Tibial nerve (tissue), 4 donors: ENCODE data around the gene PBLD. TPM values are rescaled to one million over a fixed set of nuclear protein-coding genes. Genes with fewer than 3 reads are reported as not detected.

Experiments used
- DNase-seq, 2 donors: peaks; one replicate each; pipeline ENCODE4 v3.0.0-alpha.2; 2019; ENCODE audit warnings: low spot score in 2 of 2
- H3K27ac ChIP-seq, 4 donors: fragments of 200-600 bp; sonication (generic) in 3 of 4; one replicate each; pipeline ENCODE4 v1.5.1; 2017 to 2019; ENCODE audit warnings: mild to moderate bottlenecking in 1 of 4
- H3K27me3 ChIP-seq, 2 donors: fragments of 200-600 bp; sonication (generic) in 1 of 2; one replicate each; pipeline versions ENCODE4 v1.5.1 to v1.6.0; 2017 to 2019
- H3K36me3 ChIP-seq, 3 donors: fragments of 200-600 bp; sonication (generic); one replicate each; pipeline ENCODE4 v1.5.1; 2018 to 2019
- H3K4me1 ChIP-seq, 4 donors: fragments of 200-600 bp; sonication (generic) in 3 of 4; one replicate each; pipeline ENCODE4 v1.5.1; 2017 to 2019
- H3K4me3 ChIP-seq, 4 donors: fragments of 200-600 bp; sonication (generic) in 3 of 4; one replicate each; pipeline ENCODE4 v1.5.1; 2017 to 2019; ENCODE audit warnings: mild to moderate bottlenecking in 1 of 4, moderate library complexity in 1 of 4
- H3K9me3 ChIP-seq, 4 donors: fragments of 200-600 bp; sonication (generic) in 3 of 4; one replicate each; pipeline ENCODE4 v1.5.1; 2017 to 2019
- CTCF ChIP-seq, 5 experiments: fragments of 200-600 bp in 3 of 5; fragments of 450-650 bp in 2 of 5; sonication (generic) in 3 of 5; IDR thresholded peaks; one replicate each; pipeline ENCODE4 v1.5.1; 2016 to 2019; ENCODE audit warnings: antibody characterized with exemption in 5 of 5, mild to moderate bottlenecking in 3 of 5, moderate library complexity in 2 of 5
- EP300 ChIP-seq, 2 donors: sonication (generic); formaldehyde crosslinking; IDR thresholded peaks; one replicate each; pipeline ENCODE4 v1.6.1; 2017; ENCODE audit warnings: antibody characterized with exemption in 2 of 2, mild to moderate bottlenecking in 1 of 2
- POLR2A ChIP-seq, 2 donors: fragments of 450-650 bp; IDR thresholded peaks; one replicate each; pipeline ENCODE4 v1.6.1; 2017; ENCODE audit warnings: antibody characterized with exemption in 2 of 2, mild to moderate bottlenecking in 2 of 2, moderate library complexity in 2 of 2
- WGBS, 2 donors: methylation state at CpG; one replicate each; pipeline ENCODE4 v1.1.5; 2018; 5-methylcytosine and 5-hydroxymethylcytosine counted together
- total RNA-seq, 4 donors: library from RNA; depleted of rRNA; stranded (reverse); fragments of >200 nt; gene quantifications; one replicate each; pipeline ENCODE4 v1.1.0, GENCODE V29; 2016

PBLD gene
- total RNA-seq, 4 donors from 2014 or later, result 4.4 to 10.2 (median 4.8) TPM

GRCh38 chr10:68302503-68302823 lies 30.3 kb downstream of the PBLD start:
- Histone ChIP-seq H3K4me1 (peaks cover 0 to 9% (median 0%) of the 10 kb centered on the region in 4 donors), H3K27me3 (no peaks in the 10 kb centered on the region), H3K9me3 (no peaks in the 10 kb centered on the region), H3K36me3 (no peaks in the 10 kb centered on the region), H3K4me3 (no peak overlapping the region), H3K27ac (no peak overlapping the region)
- TF ChIP-seq CTCF (IDR thresholded peaks at IDR 0.05) (peak in 2 of 5 experiments; percentile 1 to 4), POLR2A (IDR thresholded peaks at IDR 0.05) (no peak)
- 69 to 74% methylated on average over 2 of the region's 2 CpGs for WGBS, 2 donors
- DNase-seq, result no peak

- Histone ChIP-seq H3K27ac (no peak overlapping the region), H3K36me3 (no peaks in the 10 kb centered on the region), H3K4me3 (no peak overlapping the region), H3K27me3 (no peaks in the 10 kb centered on the region), H3K4me1 (peaks cover 0 to 9% (median 0%) of the 10 kb centered on the region in 4 donors), H3K9me3 (no peaks in the 10 kb centered on the region)
- no peak for DNase-seq
- 30 to 31% methylated on average over 6 of the region's 6 CpGs for WGBS, 2 donors
- peak; percentile 42 to 74 (median 48) for TF ChIP-seq CTCF (IDR thresholded peaks at IDR 0.05)
- no peak for TF ChIP-seq EP300 (IDR thresholded peaks at IDR 0.05)
Observed at GRCh38 chr10:68301790-68302502, 30.8 kb downstream of the PBLD start.

GRCh38 chr10:68301301-68301700 lies 31.4 kb downstream of the PBLD start:
- Histone ChIP-seq H3K27ac (no peak overlapping the region), H3K4me3 (no peak overlapping the region), H3K9me3 (no peaks in the 10 kb centered on the region), H3K36me3 (no peaks in the 10 kb centered on the region), H3K4me1 (peaks cover 0 to 9% (median 0%) of the 10 kb centered on the region in 4 donors), H3K27me3 (no peaks in the 10 kb centered on the region)
- no peak for DNase-seq
- WGBS, 2 donors, result 86 to 94% methylated on average over 3 of the region's 3 CpGs
- TF ChIP-seq POLR2A (IDR thresholded peaks at IDR 0.05), result no peak
- no peak for TF ChIP-seq EP300 (IDR thresholded peaks at IDR 0.05)
- no peak for TF ChIP-seq CTCF (IDR thresholded peaks at IDR 0.05)

- Histone ChIP-seq H3K4me3 (no peak overlapping the region), H3K9me3 (no peaks in the 10 kb centered on the region), H3K36me3 (peaks cover 0 to 6% (median 0%) of the 10 kb centered on the region in 3 donors), H3K4me1 (peaks cover 0 to 6% (median 0%) of the 10 kb centered on the region in 4 donors), H3K27me3 (no peaks in the 10 kb centered on the region), H3K27ac (no peak overlapping the region)
- no peak for TF ChIP-seq EP300 (IDR thresholded peaks at IDR 0.05)
- TF ChIP-seq POLR2A (IDR thresholded peaks at IDR 0.05), result no peak
- no peak for TF ChIP-seq CTCF (IDR thresholded peaks at IDR 0.05)
- WGBS, 2 donors, result 60 to 65% methylated on average over 9 of the region's 9 CpGs
- DNase-seq, result no peak
Observed at GRCh38 chr10:68296843-68297663, 35.7 kb downstream of the PBLD start.

GRCh38 chr10:68290736-68291135 lies 42.0 kb downstream of the PBLD start:
- H3K9me3 ChIP-seq, result no peaks in the 10 kb centered on the region
- H3K4me1 ChIP-seq, result no peaks in the 10 kb centered on the region
- H3K27ac ChIP-seq, result no peak overlapping the region
- H3K4me3 ChIP-seq, result no peak overlapping the region
- DNase-seq, result no peak
- no peaks in the 10 kb centered on the region for H3K27me3 ChIP-seq
- H3K36me3 ChIP-seq, result peaks cover 0 to 16% (median 0%) of the 10 kb centered on the region in 3 donors
- no peak for TF ChIP-seq POLR2A (IDR thresholded peaks at IDR 0.05)
- no peak for TF ChIP-seq CTCF (IDR thresholded peaks at IDR 0.05)
- no peak for TF ChIP-seq EP300 (IDR thresholded peaks at IDR 0.05)
